HG02943 (cell line): ENCODE results near the gene BMPER.

ENCODE experiments used
- ATAC-seq: cut with Tn5 transposase; IDR thresholded peaks from one replicate; pipeline ENCODE4 v1.9.1; 2021; ENCODE audit warnings: mild to moderate bottlenecking, low read depth, moderate library complexity; ENCODE audit not compliant: unreplicated experiment

BMPER gene

GRCh38 chr7:34128762-34129161 is 223.4 kb downstream of the BMPER start:
- no peak for ATAC-seq

DNA sequence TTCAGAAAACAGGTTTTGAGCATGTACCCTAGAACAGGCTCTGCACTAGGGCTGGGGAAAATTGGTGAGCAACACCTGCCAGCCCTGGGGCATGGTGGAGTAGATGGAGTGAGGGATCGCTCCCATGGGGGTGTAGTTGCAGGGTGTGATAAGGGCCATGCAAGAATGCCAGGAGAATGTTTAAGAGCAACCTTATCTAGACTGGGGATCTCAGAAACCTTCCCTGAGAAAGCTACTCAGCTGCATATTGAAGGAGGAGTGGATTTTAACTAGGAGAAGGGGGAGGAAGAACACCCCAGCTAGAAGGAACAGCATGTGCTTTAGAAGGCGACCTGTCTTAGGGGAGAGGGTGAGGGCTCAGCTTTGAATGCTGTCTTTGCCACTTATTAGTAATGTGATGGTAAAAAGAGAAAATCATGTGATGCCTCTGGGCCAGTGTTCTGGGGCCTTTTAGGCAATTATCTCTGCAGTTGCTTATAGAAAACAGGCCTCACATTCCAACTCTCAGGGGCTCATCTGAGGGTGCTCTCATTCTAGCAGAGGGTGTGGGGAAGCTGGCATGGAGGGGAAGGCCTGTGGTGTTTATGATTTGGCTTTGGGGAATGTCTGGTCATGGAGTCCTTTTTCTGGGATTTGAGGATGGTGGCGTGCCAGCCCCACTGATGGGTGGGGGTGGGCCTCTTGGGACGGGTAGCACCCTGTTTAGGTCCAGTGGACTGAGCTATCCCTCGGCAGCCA is 225.4 kb downstream of the BMPER start:
- ATAC-seq, result no peak

GRCh38 chr7:34131371-34131770 is 226.0 kb downstream of the BMPER start:
- ATAC-seq, result no peak

DNA sequence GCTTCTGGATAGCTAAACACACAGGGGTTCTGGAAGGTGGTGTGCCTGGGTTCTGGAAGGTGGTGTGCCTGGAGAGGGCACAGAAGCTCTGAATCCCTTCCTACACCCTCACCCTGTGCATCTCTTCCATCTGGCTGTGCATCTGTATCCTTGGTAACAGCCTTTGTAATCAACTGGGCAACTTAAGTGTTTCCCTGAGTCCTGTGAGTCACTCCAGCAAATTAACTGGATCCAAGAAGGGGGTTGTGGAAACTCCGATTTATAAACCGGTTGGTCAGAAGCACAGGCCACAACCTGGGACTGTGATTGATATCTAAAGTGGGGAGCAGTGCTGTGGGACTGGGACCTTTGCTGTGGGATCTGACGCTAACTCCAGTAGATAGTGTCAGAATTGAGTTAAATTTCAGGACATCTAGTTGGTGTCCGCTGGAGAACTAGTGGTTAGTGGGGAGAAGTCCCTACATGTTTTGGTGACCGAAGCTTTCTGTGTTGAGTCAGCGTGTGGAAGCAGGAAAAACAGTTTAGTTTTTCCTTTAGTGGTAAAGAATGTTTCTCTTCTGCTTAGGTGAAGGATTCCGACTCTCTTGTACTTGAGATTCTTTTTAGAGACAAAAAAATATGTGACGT is 228.1 kb downstream of the BMPER start:
- no peak for ATAC-seq

DNA sequence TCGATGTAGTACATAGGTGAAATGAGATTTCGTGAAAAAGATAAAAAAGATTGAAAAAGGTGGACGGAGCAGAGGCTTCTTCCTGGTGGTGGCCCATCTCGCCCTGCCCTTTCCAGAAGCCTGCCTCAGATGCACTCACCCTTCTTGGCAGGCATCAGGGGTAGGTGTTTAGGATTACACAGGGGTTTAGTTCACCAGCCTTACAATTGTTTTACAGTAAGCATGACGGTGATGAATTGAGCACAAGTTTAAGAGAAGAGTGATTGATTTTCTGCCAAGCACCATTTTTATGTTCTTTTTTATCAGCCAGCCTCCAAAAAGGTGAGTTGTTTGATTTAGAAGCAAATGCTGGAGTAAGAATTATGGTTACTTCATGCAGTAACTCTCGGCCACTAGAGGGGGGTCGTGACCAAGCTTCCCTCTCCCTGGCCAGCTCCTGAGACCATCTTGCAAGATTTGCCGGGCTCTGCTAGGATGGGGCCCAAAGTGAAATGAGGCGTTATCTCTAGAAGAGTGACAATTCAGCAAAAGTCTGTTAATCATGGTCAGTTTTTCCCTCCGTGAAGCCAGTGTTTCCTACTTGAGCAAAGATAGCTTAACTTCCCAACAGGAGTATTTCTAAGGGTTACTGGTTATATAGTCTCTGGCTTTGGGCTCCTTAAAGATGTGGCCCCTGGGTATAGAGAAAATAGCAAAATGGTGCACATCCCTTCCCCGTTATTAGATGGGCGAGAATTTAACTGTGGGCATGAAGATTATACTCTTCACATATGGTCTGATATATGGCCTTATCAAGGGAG is 228.8 kb downstream of the BMPER start:
- ATAC-seq, result no peak

GRCh38 chr7:34135924-34136323 is 230.6 kb downstream of the BMPER start:
- ATAC-seq, result no peak

DNA sequence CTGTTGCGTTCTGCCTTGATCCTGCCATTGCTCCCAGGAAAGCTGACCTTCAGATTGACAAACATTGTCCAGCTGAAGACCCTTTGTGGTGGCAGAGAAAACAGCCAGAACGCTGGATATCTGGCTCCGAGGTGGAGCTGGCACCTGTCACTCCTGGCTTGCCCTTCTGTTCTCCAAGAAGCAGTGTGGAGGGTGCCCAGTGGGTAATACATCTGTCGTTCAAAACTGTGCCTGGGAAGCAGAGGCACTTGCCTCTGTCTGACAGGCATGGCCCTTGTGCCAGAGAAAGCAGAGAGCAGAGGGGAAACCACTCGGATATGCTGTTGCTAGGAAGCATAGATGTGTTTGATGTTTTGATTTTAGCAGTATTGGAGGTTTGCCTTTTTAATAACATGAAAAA is 231.4 kb downstream of the BMPER start:
- ATAC-seq, result no peak

GRCh38 chr7:34137176-34137575 is 231.8 kb downstream of the BMPER start:
- ATAC-seq, result no peak

DNA sequence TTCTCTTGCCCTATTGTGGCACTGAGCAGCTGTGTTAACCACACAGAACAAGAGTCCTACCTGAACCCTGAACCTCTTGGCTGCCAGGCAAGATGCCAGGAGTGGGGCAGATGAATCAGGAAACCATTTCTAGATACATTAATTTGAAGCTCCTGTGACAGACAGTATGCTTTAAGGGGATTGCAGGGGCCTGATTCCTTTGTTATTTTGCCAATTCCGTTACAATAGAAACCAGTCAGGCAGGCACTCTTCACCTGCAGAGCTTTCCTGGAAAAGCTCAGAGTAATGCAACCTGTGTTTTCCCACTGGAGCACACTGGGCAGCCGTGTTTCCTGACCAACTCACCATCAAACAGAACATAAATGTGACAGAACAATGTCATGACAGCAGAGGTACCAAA is 233.1 kb downstream of the BMPER start:
- ATAC-seq, result no peak

DNA sequence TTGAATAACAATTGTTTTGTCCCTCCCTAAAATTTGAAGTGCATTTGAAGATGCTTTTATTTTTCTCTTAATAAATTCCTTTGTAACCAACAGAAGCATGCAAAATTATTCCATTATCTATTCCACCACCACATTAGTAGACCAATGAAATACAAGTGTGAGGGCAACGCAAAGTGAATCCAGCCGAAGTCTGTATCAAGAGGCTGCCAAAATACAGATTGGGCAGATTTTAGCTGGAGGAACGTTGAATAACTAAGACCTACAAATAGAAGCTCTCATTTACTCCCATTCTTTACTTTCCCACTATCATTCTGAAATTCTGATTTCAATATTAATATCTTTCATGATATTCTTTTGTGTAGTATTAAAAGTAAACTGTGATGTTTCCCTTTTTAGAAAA is 233.7 kb downstream of the BMPER start:
- ATAC-seq, result no peak

GRCh38 chr7:34140066-34140465 is 234.7 kb downstream of the BMPER start:
- no peak for ATAC-seq

DNA sequence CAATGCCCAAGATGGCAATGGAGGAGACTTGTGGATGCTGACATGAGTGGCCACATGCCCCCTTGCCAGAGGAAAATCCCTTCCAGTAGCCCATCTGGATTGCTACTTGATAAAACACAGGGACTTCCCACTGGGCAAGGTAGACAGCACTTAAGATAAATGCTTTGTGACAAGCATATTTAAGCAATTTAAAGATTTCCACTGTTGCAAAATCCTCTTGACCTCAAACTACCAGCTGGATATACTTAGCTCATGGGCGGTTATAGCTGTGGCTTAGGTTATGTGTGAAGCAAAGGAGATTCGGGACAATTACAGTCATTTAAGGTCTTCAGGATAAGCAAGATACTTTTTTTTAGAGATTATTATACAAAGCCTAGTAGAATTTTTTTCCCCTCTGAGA is 238.1 kb downstream of the BMPER start:
- no peak for ATAC-seq

GRCh38 chr7:34145603-34146002 is 240.3 kb downstream of the BMPER start:
- no peak for ATAC-seq

GRCh38 chr7:34153656-34154270 is 248.4 kb downstream of the BMPER start:
- ATAC-seq, result no peak

DNA sequence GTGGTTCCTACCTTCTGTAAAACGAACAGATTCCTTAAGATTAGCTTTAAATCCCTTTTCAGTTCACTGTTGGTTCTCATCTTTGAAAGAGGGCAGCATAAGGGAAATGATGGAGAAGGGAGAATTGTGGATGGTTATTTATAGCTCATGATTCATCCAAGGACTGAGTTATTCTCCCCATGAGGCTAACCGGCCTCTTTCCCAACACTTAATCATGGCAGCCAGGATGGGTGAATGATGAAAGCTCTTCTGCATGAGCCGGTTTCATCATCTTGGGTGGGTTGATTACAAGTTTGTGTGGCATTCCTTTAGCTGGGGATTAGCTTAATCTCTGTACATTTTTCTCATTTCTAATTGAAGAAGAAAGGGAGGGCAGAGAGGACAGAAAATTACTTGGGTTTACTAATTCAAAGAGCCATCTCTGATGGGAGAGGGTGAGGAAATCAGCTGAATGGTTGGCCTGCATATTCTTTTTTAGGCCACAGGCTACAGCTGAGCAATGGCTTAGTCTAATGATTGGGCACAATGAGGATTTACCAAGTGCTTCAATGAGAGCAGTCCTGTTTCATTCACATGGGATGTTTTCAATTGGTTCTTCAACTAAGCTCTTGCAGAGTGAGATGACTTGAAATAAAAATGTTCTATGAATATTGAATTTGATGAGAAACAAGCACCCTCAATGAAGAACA is 250.0 kb downstream of the BMPER start:
- ATAC-seq, result no peak

- ATAC-seq, result no peak
Observed at GRCh38 chr7:34156336-34156735, 251.0 kb downstream of the BMPER start.

DNA sequence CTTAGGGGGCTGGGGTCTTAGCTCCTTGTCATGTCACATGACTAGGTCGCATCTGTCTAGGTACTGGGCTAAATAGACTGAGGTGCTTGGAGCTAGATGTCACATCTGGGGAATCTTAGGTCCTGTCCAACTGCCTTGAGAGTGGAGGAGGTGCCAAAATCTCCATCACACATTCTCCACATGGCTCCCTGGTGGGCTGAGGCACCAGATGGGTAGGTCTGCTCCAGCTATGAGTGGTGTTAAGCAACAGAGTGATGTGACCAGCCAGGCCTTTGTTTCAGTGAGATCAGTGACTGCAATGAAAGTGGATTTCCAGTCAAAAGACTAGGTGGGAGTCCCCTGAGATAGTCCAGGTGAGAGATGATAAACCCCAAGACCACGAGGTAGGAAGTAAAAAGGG is 251.8 kb downstream of the BMPER start:
- ATAC-seq, result no peak

GRCh38 chr7:34158368-34159153 is 253.2 kb downstream of the BMPER start:
- ATAC-seq, result no peak

GRCh38 chr7:34160261-34160752 is 255.0 kb downstream of the BMPER start:
- no peak for ATAC-seq
